ENCODE measurements around the gene USP53. TPM values are rescaled to one million over a fixed set of nuclear protein-coding genes. Genes with fewer than 3 reads are reported as not detected.

Gene USP53
- total and polyA plus RNA-seq, 2 donors (not counting 3 experiments of a cell fraction or from before 2014, with no cell fraction given) = 7.8 to 22.8 TPM

GRCh38 chr4:119321921-119322687 is 109.6 kb downstream of the USP53 start, which contains the start of gene FABP2:
FABP2 (minus strand) TSS chr4:119322138; CDS start chr4:119322102, 36 bp downstream.
- no TSS peak for BruUV-seq (replicated peaks)
- H3K36me3 ChIP-seq (ENCODE audit: control insufficient read depth in 2 of 2, extremely low read depth in 1 of 2, insufficient read depth in 2 of 2, low read length in 2 of 2) = no peaks in the 10 kb centered on the region
- intact Hi-C loops (cut with micrococcal nuclease) = no loop called here
- H3K9me3 ChIP-seq (replicated peaks; ENCODE audit: control insufficient read depth, insufficient read depth, low read length) = no peaks in the 10 kb centered on the region
- H3K79me2 ChIP-seq (ENCODE audit: control insufficient read depth, insufficient read depth, low read length) = no peaks in the 10 kb centered on the region
- peaks cover 0 to 11% of the 10 kb centered on the region in 2 experiments for H3K27me3 ChIP-seq (ENCODE audit: control insufficient read depth in 2 of 2, insufficient read depth in 2 of 2, low read length in 2 of 2)
- no peaks in the 10 kb centered on the region for H3K4me1 ChIP-seq (ENCODE audit: control insufficient read depth, extremely low read depth, insufficient read depth, low read length)
- TF ChIP-seq POLR2AphosphoS5 (IDR thresholded peaks at IDR 0.05; ENCODE audit: insufficient read depth, low read depth, low read length) = no peak
- TF ChIP-seq GATA2 (IDR thresholded peaks at IDR 0.05; ENCODE audit: insufficient read depth, insufficient read length, low read depth, low read length) = no peak
- TF ChIP-seq EZH2 (IDR thresholded peaks at IDR 0.05; ENCODE audit: borderline replicate concordance, low read depth, low read length, severe bottlenecking) = no peak
- TF ChIP-seq POLR2A (IDR thresholded peaks at IDR 0.05; ENCODE audit: low read depth, low read length) = no peak
- no peak for TF ChIP-seq MYC (IDR thresholded peaks at IDR 0.05; ENCODE audit: low read depth, low read length)
- TF ChIP-seq CTCF (IDR thresholded peaks at IDR 0.05; ENCODE audit: extremely low read depth in 1 of 2, insufficient read depth in 1 of 2, low read depth in 1 of 2, low read length in 2 of 2) = no peak
- POLR2A ChIA-PET = no interaction called here
- no peak within 1 kb of the TSS for H2AFZ ChIP-seq (ENCODE audit: low read depth, low read length)
- H3K4me3 ChIP-seq (replicated peaks in 1 of 3; ENCODE audit: insufficient read depth in 1 of 3, low read depth in 1 of 3, low read length in 3 of 3) = no peak within 1 kb of the TSS
- FAIRE-seq = no peak
- no peaks in the 10 kb centered on the region for H3K9me1 ChIP-seq (replicated peaks; ENCODE audit: control insufficient read depth, extremely low read depth, insufficient read depth, low read length)
- dilution Hi-C loops (cut with MboI; ENCODE audit: extremely low pct_ligation_motif_present, low sequenced_read_pairs) = no loop called here
- no peak within 1 kb of the TSS for H3K4me2 ChIP-seq (ENCODE audit: insufficient read depth, low read length)
- no peak for DNase-seq (ENCODE audit: low read depth, low spot score)
- no peak within 1 kb of the TSS for H3K27ac ChIP-seq (ENCODE audit: insufficient read depth, low read depth, low read length)
- H3K9ac ChIP-seq (replicated peaks; ENCODE audit: extremely low read depth, insufficient read depth, low read length) = no peak within 1 kb of the TSS
- CTCF ChIA-PET = interaction anchor here (1.5 to 2.4 kb wide), 2 partner anchors 305 to 734 kb away, joined by 3 to 10 read pairs; no protein-coding TSS in a partner anchor
- no peaks in the 10 kb centered on the region for H4K20me1 ChIP-seq (replicated peaks; ENCODE audit: control insufficient read depth, extremely low read depth, insufficient read depth, low read length)
